Choroid plexus epithelial cell (primary cell): ENCODE data around the gene GALNT10.

Experiments used
- DNase-seq: peaks from one replicate; pipeline ENCODE4 v3.0.0-alpha.2; 2010; ENCODE audit warnings: low read depth
- H3K4me3 ChIP-seq: 2 replicates; pipeline ENCODE4 v1.5.1; 2011; ENCODE audit warnings: low read depth, mild to moderate bottlenecking, control low read depth, low read length, moderate library complexity
- TF ChIP-seq, protein P1 (sequence below): conservative IDR thresholded peaks from 2 replicates; pipeline ENCODE4 v1.5.1; 2011; ENCODE audit warnings: low read depth, mild to moderate bottlenecking, control low read depth, inconsistent platforms, low read length, moderate library complexity

GALNT10 gene

DNA sequence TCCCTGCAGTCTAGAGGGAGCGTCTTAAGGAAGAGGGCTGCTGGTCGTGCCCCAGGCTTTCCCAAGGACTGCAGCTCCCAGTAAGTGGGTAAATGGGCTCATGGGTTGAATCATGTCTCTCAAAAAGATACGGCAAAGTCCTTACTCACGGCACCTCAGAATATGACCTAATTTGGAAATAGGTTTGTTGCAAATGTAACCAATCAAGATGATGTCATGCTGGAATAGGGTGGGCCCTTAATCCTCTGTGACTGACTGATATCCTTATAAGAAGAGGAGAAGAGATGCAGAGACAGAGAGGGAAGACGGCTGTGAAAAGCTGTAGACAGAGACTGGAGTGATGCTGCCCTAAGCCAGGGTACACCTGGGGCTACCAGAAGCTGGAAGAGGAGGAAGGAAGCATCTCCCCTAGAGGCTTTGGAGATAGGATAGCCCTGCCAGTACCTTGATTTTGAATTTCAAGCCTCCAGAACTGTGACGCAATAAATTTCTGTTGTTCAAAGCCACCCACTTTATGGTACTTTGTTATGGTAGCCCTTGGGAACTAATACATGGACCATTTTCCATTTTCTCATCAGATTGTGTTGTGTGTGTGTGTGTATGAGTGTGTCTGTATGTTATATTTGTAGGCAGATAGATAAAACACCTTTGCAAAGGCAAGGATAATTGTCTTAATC lies 15.0 kb downstream of the GALNT10 start:
- no peak overlapping the region for H3K4me3 ChIP-seq
- TF ChIP-seq, protein P1, sequence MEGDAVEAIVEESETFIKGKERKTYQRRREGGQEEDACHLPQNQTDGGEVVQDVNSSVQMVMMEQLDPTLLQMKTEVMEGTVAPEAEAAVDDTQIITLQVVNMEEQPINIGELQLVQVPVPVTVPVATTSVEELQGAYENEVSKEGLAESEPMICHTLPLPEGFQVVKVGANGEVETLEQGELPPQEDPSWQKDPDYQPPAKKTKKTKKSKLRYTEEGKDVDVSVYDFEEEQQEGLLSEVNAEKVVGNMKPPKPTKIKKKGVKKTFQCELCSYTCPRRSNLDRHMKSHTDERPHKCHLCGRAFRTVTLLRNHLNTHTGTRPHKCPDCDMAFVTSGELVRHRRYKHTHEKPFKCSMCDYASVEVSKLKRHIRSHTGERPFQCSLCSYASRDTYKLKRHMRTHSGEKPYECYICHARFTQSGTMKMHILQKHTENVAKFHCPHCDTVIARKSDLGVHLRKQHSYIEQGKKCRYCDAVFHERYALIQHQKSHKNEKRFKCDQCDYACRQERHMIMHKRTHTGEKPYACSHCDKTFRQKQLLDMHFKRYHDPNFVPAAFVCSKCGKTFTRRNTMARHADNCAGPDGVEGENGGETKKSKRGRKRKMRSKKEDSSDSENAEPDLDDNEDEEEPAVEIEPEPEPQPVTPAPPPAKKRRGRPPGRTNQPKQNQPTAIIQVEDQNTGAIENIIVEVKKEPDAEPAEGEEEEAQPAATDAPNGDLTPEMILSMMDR = no peak
- no peak for DNase-seq

DNA sequence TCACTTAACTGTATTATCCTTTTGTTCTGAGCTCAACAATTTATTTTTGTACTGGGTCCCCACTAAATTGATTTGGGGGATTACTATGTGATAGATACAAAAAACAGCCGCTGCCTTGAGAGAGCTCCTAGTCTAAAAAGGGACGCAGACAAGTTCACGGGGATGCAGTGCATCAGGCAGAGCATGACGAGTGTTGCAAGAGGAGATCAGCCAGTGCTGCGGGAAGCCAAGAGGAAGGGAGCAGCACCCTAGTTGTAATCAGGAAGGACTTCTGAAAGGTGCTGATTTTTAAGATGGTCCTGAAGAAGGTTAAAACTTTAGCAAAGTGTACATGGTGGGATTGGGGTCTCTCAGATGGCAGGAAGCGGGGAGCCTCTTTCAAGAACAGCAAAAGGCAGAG lies 15.8 kb downstream of the GALNT10 start:
- no peak for DNase-seq
- TF ChIP-seq, protein P1 = no peak
- H3K4me3 ChIP-seq = no peak overlapping the region

DNA sequence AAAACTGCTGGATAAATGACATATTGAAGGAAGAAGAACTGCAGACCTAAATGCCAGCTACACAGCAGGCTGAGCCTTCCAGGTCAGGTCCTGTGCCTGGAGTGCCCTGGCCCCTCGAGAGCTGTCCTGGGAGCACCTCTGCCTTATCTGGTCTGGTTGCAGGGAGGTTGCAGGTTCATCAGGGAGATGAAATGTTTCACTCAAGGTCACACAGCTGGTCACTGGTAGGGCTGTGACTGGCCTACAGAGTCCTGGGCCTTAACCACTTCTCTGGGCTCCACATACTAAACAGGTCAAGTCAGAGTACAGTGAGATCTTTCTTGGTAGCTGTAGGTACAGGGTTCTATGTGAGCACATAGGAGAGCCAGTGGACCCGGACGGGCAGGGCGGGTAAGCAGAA lies 16.7 kb downstream of the GALNT10 start:
- no peak for DNase-seq
- TF ChIP-seq, protein P1 = no peak
- no peak overlapping the region for H3K4me3 ChIP-seq

DNA sequence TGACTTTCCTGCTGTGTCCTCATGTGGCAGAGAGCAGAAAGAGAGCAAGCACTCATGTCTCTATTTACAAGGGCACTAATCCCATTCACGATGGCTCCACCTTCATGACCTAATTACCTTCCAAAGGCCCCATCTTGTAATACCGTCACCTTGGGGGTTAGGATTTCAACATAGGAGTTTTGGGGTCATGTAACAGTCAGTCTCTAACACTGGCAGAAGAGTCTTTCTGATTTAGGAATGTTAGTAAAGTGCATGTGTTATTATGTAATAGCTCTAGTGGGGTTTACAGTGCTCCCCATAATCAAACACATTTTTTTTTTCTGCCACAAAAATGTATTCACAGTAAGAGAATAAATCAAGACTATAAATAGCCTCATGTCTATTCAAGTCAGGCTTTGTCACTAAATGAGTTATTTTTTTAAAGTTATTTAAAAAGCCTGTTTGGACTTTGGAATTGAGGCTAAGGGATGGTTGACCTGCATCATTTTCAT lies 19.1 kb downstream of the GALNT10 start:
- TF ChIP-seq, protein P1 = no peak
- no peak overlapping the region for H3K4me3 ChIP-seq

DNA sequence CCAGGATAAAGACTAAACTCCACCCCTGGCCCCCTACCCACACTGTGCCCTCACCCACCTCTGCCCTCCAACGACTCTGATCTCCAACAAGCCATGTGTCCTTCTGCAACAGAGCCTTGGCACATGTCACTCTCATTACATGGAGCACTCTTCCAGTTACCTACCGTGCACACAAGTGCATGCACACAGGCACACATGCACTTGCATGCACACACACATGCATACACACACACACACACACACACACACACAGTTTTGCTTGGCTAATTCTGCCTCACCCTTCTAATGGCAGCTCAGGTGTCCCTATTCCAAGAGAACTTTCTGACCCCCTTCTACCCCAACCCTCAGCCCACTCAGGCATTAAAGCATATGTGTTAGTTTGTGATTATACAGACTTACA lies 19.6 kb downstream of the GALNT10 start:
- H3K4me3 ChIP-seq = no peak overlapping the region
- DNase-seq = no peak
- TF ChIP-seq, protein P1 = no peak

More for the DNA sequence above, 19.1 kb downstream of the GALNT10 start:
- DNase-seq = no peak

DNA sequence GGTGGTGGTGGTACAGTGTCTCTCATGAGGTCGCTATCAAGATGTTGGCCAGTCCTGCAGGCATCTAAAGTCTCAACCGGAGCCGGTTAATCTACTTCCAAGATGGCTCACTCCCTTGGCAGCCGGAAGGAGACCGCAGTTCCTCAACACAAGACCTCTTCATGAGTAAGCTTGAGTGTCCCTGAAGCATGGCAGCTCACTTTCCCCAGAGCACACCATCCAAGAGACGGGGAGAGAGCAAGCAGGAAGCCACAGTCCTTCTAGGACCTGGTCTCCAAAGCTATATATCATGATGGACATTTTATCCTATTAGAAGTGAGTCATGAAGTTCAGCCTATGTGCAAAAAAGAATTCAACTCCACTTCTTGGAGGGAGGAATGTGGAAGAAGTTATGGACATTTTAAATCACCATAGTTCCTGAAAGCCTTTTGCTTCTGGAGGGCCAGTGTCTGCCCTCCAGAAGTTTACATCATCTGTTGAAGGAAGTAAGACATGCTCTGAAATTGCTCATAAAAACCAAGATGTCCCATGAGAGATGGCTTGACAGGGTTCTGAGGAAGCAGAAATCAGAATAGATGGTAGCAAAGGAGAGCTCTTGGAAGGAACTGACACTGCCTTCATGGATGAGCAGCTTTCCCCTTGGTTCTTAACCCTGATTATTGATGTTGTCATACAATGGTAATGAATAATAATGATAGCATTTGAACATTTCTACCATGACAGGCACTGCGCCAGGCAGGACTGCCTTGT lies 21.3 kb downstream of the GALNT10 start:
- no peak overlapping the region for H3K4me3 ChIP-seq
- TF ChIP-seq, protein P1 = no peak
- no peak for DNase-seq
